Thyroid gland (tissue), 4 donors: ENCODE results near the gene HOXA7. TPM values are rescaled to one million over a fixed set of nuclear protein-coding genes. Genes with fewer than 3 reads are reported as not detected.

Source experiments
- DNase-seq, 2 donors: peaks; one replicate each; pipeline ENCODE4 v3.0.0-alpha.2; 2019
- H3K27ac ChIP-seq, 3 donors: fragments of 200-600 bp; sonication (generic); 1 replicate in 2 of 3; 2 replicates in 1 of 3; pipeline ENCODE4 v1.5.1; 2016 to 2019; ENCODE audit warnings: mild to moderate bottlenecking in 1 of 3, moderate library complexity in 1 of 3
- H3K27me3 ChIP-seq: fragments of 200-600 bp; sonication (generic); one replicate; pipeline ENCODE4 v1.5.1; 2019
- H3K36me3 ChIP-seq, 2 donors: fragments of 200-600 bp; sonication (generic); one replicate each; pipeline ENCODE4 v1.5.1; 2016 to 2019
- H3K4me1 ChIP-seq, 2 donors: fragments of 200-600 bp; sonication (generic); one replicate each; pipeline ENCODE4 v1.5.1; 2017 to 2019
- H3K4me3 ChIP-seq, 3 donors: fragments of 200-600 bp; sonication (generic); replicated peaks in 1 of 3; 1 replicate in 2 of 3; 2 replicates in 1 of 3; pipeline ENCODE4 v1.5.1; 2016; ENCODE audit warnings: mild to moderate bottlenecking in 1 of 3
- H3K9me3 ChIP-seq: fragments of 200-600 bp; sonication (generic); one replicate; pipeline ENCODE4 v1.5.1; 2017
- POLR2A ChIP-seq, 2 donors: fragments of 450-650 bp; IDR thresholded peaks; one replicate each; pipeline ENCODE4 v1.6.1; 2017; ENCODE audit warnings: antibody characterized with exemption in 2 of 2, mild to moderate bottlenecking in 2 of 2, moderate library complexity in 1 of 2
- WGBS, 2 donors: methylation state at CpG; one replicate each; pipeline ENCODE4 v1.1.5; 2017; 5-methylcytosine and 5-hydroxymethylcytosine counted together
- intact Hi-C: fragments of 100-400 bp; cut with DNase I; formaldehyde crosslinking; loops from one replicate; pipeline ENCODE4 v1.15.1; 2023
- total RNA-seq, 4 donors: library from RNA; depleted of rRNA; stranded (reverse); fragments of >200 nt; gene quantifications; one replicate each; pipeline ENCODE4 v1.2.3, GENCODE V29; 2016
- TF ChIP-seq, protein P1 (sequence below), 6 experiments: fragments of 200-600 bp in 3 of 6; fragments of 450-650 bp in 3 of 6; sonication (generic) in 3 of 6; IDR thresholded peaks; one replicate each; pipeline ENCODE4 v1.5.1; 2016 to 2019; ENCODE audit warnings: antibody characterized with exemption in 6 of 6, mild to moderate bottlenecking in 2 of 6, inconsistent platforms in 1 of 6, moderate library complexity in 1 of 6

Gene HOXA7
- total RNA-seq, 4 donors from 2014 or later = 0.34 to 2.1 (median 0.74) TPM

DNA sequence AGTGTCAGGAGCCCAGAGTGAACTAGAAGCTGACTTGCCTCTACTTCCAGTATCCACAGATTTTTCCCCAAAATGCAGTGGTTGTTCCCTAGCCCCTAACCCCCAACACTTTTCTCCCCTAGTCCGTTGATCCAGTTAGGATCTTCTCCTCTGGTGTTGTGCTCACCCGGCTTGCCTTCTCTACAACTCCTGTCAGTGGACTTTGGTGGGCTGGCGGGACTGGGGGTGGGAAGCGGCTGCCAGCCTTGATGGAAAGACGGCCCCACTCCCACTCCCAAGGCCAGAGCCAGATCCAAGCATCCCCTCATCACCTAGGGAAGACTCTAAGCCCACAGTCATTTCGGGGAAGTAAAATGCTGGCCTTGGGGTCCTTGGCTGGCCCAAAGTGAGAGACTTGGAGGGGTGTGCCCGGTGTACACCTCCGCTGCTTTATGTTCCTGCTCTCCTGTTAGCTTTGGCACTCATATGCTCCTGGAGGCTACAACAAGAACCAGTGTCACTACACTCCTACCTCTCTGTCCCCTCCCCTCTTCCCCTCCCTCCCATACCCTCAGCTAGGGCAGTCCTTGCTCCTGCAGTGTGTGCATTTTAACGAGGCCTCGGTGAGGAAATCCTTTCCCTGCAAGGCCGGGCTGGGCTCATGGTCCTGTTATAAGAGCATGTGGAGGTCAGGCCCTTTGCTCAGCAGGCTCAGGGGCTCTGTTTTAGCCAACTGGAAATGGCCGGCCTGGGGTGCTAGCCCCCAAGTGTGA, 18.6 kb upstream of the HOXA7 start:
- H3K4me1 ChIP-seq = peaks cover 20 to 29% of the 10 kb centered on the region in 2 donors
- TF ChIP-seq POLR2A (IDR thresholded peaks at IDR 0.05) = no peak
- TF ChIP-seq, protein P1, sequence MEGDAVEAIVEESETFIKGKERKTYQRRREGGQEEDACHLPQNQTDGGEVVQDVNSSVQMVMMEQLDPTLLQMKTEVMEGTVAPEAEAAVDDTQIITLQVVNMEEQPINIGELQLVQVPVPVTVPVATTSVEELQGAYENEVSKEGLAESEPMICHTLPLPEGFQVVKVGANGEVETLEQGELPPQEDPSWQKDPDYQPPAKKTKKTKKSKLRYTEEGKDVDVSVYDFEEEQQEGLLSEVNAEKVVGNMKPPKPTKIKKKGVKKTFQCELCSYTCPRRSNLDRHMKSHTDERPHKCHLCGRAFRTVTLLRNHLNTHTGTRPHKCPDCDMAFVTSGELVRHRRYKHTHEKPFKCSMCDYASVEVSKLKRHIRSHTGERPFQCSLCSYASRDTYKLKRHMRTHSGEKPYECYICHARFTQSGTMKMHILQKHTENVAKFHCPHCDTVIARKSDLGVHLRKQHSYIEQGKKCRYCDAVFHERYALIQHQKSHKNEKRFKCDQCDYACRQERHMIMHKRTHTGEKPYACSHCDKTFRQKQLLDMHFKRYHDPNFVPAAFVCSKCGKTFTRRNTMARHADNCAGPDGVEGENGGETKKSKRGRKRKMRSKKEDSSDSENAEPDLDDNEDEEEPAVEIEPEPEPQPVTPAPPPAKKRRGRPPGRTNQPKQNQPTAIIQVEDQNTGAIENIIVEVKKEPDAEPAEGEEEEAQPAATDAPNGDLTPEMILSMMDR (IDR thresholded peaks at IDR 0.05) = no peak
- no peak overlapping the region for H3K4me3 ChIP-seq
- no peaks in the 10 kb centered on the region for H3K9me3 ChIP-seq
- no peak overlapping the region for H3K27ac ChIP-seq
- no peak for DNase-seq
- peaks cover 89% of the 10 kb centered on the region for H3K27me3 ChIP-seq
- H3K36me3 ChIP-seq = no peaks in the 10 kb centered on the region
- intact Hi-C loops = loop anchor here (10.0 kb wide), 1 partner anchor 1090 kb away; no protein-coding TSS in a partner anchor
- 32 to 41% methylated on average over 12 of the region's 12 CpGs for WGBS, 2 donors

DNA sequence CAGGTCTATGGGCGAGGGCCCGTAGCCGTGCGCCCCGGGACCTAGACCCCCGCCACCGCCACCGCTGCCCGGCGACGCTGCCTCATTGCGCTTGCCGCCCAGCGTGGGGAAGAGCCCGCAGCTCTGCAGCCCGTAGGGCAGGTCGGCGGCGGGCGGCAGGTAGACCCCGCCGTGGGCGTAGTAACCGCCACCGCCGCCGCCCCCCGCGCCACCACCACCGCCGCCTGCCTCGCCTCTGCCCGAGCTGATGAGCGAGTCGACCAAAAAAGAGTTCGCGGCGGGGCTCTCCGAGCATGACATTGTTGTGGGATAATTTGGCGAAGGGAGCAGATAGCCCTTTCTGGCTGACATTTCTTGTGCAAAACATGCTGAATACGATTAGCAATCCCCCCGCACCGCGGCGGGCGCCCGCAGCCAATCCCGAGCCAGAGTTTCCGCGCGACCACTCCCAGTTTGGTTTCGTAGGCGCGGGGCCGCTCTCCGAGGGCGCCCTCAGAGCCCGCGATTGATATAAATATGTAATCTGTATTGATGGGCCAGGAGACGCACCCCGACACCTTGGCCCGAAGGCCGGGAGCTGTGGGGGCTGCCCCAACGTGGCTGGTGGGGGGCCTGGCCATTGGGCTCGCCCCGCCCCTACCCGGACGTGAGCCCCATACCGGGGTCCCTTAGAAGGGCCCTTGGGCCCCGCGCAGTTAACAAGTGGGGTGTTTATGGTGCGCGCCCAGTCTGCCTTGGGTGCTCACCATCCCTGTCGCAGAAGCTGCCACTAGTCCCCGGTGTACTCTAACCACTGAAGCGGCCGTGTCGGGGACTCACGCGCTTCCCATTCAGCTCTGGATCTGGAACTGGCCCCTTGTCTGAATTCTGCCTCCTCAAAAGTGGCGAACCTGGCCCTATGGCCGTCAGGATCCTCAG, 17.7 kb upstream of the HOXA7 start, which contains the start of gene HOXA10:
Gene HOXA10 (minus strand): TSS at position 365 of the 918 bp plus-strand sequence. CDS start 14 bp downstream, at position 351.
- Histone ChIP-seq H3K27ac (no peak within 1 kb of the TSS), H3K27me3 (peaks cover 89% of the 10 kb centered on the region), H3K36me3 (no peaks in the 10 kb centered on the region), H3K9me3 (no peaks in the 10 kb centered on the region), H3K4me1 (peaks cover 14 to 30% of the 10 kb centered on the region in 2 donors), H3K4me3 (peak within 1 kb of the TSS in 2 of 3 donors; percentile 7 to 30)
- intact Hi-C loops = loop anchor here (10.0 kb wide), 1 partner anchor 1089 kb away; no protein-coding TSS in a partner anchor
- 7 to 9% methylated on average over 27 to 32 of the region's 82 CpGs for WGBS, 2 donors
- TF ChIP-seq, protein P1 (IDR thresholded peaks at IDR 0.05) = no peak
- TF ChIP-seq POLR2A (IDR thresholded peaks at IDR 0.05) = no peak
- DNase-seq = no peak

DNA sequence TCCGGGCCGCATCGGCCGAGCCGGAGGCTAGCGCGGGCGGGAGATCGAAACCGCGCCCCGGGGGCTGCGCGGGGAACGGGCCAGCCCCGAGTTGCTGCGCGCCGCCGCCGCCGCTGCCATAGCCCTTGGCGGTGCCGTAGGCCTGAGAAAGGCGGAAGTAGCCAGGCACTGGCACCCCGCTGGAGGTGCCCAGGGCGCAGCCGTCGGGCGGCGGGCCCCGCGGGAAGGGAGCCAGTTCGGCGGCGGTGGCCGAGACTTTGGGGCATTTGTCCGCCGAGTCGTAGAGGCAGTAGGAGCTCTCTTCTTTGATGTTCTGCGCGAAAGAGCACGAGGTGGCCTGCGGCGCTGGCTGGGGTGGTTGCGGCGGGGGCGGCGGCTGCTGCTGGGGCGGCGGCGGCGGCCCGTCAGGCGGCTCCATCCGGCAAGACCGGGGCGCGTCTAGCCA, 17.1 kb upstream of the HOXA7 start:
- H3K36me3 ChIP-seq = no peaks in the 10 kb centered on the region
- WGBS, 2 donors = 2% methylated on average over 9 of the region's 59 CpGs; no CpG with 5 or more reads in 1 of the 2 donors
- DNase-seq = no peak
- H3K4me3 ChIP-seq = peak overlapping the region in 2 of 3 donors; percentile 7 to 30
- TF ChIP-seq, protein P1 (IDR thresholded peaks at IDR 0.05) = no peak
- no peak for TF ChIP-seq POLR2A (IDR thresholded peaks at IDR 0.05)
- H3K27ac ChIP-seq = no peak overlapping the region
- H3K9me3 ChIP-seq = no peaks in the 10 kb centered on the region
- H3K27me3 ChIP-seq = peaks cover 89% of the 10 kb centered on the region
- intact Hi-C loops = loop anchor here (10.0 kb wide), 1 partner anchor 1089 kb away; no protein-coding TSS in a partner anchor
- peaks cover 14 to 30% of the 10 kb centered on the region in 2 donors for H3K4me1 ChIP-seq

DNA sequence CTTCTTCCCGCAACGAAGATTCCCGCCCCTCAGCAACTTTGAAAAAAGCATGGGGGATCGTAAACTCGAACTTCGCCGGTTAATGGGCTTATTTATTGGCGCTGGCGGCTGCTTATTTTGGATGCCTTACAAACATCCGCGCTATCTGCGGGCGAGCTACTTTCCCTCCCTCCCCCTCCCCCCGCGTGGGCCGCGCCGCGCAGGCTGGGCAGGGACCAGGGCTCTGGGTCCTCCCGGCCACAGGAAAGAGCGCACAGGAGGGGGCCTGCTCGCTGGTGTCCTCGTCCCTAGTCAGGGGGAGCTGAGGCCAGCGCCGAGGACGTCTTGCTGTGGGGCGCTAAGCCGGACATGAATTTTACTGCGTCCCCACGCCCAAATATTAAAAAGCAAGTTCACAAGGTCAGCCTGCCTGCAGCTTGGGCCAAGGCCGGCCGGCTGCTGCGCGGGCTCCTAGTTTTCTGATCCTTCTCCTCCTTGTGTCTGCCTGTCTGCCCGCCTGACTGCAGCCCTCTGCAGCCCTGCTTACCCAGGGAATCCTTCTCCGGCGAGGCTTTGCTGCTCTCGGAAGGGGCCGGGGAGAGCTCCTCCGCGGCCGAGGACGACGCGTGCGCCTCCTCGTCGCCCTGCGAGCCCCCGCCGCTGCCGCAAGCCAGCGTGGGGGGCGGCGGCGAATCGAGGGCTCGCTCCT, 16.5 kb upstream of the HOXA7 start:
- Histone ChIP-seq H3K27ac (no peak overlapping the region), H3K36me3 (no peaks in the 10 kb centered on the region), H3K27me3 (peaks cover 89% of the 10 kb centered on the region), H3K4me3 (peak overlapping the region in 2 of 3 donors; percentile 7 to 30), H3K9me3 (no peaks in the 10 kb centered on the region), H3K4me1 (peaks cover 14 to 30% of the 10 kb centered on the region in 2 donors)
- no peak for DNase-seq
- 4 to 5% methylated on average over 19 to 32 of the region's 58 CpGs for WGBS, 2 donors
- intact Hi-C loops = loop anchor here (10.0 kb wide), 1 partner anchor 1088 kb away; no protein-coding TSS in a partner anchor
- TF ChIP-seq, protein P1 (IDR thresholded peaks at IDR 0.05) = no peak
- no peak for TF ChIP-seq POLR2A (IDR thresholded peaks at IDR 0.05)
